M059J (cell line): ENCODE measurements around the gene EVPLL. TPM values are rescaled to one million over a fixed set of nuclear protein-coding genes. Genes with fewer than 3 reads are reported as not detected.
"Not testable (repeated sequence)": the region's sequence is repeated elsewhere in the genome, so short reads cannot be mapped to it uniquely, and the experiment has no call there.

Experiments used
- DNase-seq: peaks from one replicate; pipeline ENCODE4 v3.0.0-alpha.2; 2012; ENCODE audit warnings: low read depth
- total RNA-seq: library from RNA; depleted of rRNA; stranded (reverse); fragments of >200 nt; shearing (Covaris generic); gene quantifications from 2 replicates; pipeline ENCODE4 v1.2.3, GENCODE V29; 2014; rRNA removed

Gene EVPLL
- total RNA-seq, 1 experiment from 2014 or later = not detected

DNA sequence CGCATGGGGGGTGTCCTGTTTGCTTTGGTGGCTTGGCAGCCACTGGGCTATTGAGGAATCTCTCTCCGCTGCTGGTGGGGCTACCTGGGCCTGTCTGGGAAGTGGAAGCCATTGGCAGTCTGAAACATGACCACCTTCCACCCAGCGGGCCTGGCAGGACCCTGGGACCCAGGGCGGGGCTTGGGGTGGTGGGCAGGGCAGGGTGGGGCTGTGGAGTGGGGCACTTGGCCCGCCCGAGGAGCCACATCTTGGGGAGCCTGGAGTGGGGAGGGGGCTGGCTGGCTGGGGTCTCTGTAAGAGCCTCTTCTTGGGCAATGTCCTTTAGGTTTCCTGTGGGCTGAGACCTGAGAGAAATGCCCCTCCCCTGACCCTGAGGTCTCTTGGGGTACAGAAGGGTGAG lies 48.0 kb downstream of the EVPLL start:
- DNase-seq = not testable (repeated sequence)

DNA sequence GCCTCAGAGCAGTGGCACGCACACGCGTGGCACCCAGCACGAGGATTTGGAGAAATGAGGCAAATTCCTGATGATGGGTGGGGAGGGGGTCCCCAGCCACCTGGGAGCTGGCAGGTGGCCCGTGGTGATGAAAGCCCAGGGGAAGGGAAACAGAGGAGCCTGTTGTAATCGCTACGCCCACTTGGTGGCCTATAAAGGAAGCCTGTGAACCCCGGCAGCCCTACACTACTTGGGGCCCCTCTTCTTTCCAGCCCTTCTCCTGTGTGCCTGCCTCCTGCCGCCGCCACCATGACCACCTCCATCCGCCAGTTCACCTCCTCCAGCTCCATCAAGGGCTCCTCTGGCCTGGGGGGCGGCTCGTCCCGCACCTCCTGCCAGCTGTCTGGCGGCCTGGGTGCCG lies 49.1 kb downstream of the EVPLL start:
- DNase-seq = not testable (repeated sequence)

DNA sequence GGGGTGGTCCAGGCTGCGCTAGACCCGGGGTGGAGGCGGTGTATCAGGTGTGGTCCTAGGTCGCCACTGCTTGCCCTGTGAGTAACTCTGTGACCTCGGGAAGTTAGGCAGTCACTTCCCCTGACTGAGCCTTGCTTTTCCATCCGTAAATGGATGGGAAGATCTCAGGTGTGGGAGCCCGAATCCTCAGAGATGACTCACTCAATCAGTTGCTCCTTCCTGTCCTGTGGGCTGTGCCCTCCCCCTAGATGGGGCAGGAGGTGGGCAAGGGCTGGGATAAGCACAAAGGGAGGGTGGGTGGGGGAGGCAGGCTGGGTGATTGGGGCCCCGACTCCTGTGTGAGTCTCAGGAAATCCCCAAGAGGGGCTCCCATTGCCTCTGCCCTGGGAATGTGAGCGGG lies 54.6 kb downstream of the EVPLL start:
- not testable (repeated sequence) for DNase-seq

Other genes starting within 250 kb of the EVPLL start
- gene ALKBH5, start 193.9 kb upstream of the EVPLL start, total RNA-seq = 94.3 and 141 TPM in 2 replicates
- gene LLGL1, start 152.1 kb upstream of the EVPLL start, total RNA-seq = 24.3 and 38.0 TPM in 2 replicates
- 180 and 214 TPM in 2 replicates for gene FLII, start 119.0 kb upstream of the EVPLL start, total RNA-seq
- gene MIEF2, start 117.1 kb upstream of the EVPLL start, total RNA-seq = 13.3 and 26.4 TPM in 2 replicates
- gene TOP3A, start 62.8 kb upstream of the EVPLL start, total RNA-seq = 25.2 and 49.2 TPM in 2 replicates
- gene SMCR8, start 62.5 kb upstream of the EVPLL start, total RNA-seq = 9.8 and 14.7 TPM in 2 replicates
- gene SHMT1, start 14.2 kb upstream of the EVPLL start, total RNA-seq = 43.2 and 50.8 TPM in 2 replicates
- 0.07 TPM in 1 of 2 replicates, not detected in the other for gene LGALS9C, start 99.0 kb downstream of the EVPLL start, total RNA-seq